Large intestine (tissue), 3 donors: Measurements from ENCODE around the gene CREBBP. TPM values are rescaled to one million over a fixed set of nuclear protein-coding genes. Genes with fewer than 3 reads are reported as not detected.
A peak's percentile ranks its signal among the peaks of the same experiment; 100 is the strongest.
"Not testable (repeated sequence)": the region's sequence is repeated elsewhere in the genome, so short reads cannot be mapped to it uniquely, and the experiment has no call there.

ENCODE experiments used
- DNase-seq, 2 donors: peaks; one replicate each; pipeline versions ENCODE4 v3.0.0 to v3.0.0-alpha.2; 2013
- H3K27ac ChIP-seq: one replicate; pipeline ENCODE4 v1.5.1; 2013; ENCODE audit warnings: low read length
- H3K27me3 ChIP-seq: 2 replicates; pipeline ENCODE4 v1.6.1; 2013; ENCODE audit warnings: low read length; ENCODE audit not compliant: control insufficient read depth, insufficient read depth
- H3K36me3 ChIP-seq: 2 replicates; pipeline ENCODE4 v1.6.1; 2013; ENCODE audit warnings: low read length; ENCODE audit not compliant: control insufficient read depth, insufficient read depth
- H3K4me1 ChIP-seq: one replicate; pipeline ENCODE4 v1.6.1; 2013; ENCODE audit warnings: low read length; ENCODE audit not compliant: control insufficient read depth, insufficient read depth
- H3K4me3 ChIP-seq: one replicate; pipeline ENCODE4 v1.5.1; 2013; ENCODE audit warnings: low read length
- H3K9me3 ChIP-seq: one replicate; pipeline ENCODE4 v1.6.1; 2013; ENCODE audit warnings: mild to moderate bottlenecking, low read depth, low read length, moderate library complexity; ENCODE audit not compliant: control insufficient read depth
- WGBS: methylation state at CpG from one replicate; pipeline ENCODE4 v1.1.5; 2013; ENCODE audit warnings: low lambda C conversion rate; ENCODE audit not compliant: insufficient coverage; 5-methylcytosine and 5-hydroxymethylcytosine counted together
- polyA plus RNA-seq: library from polyadenylated mRNA; unstranded; fragments of 120-200 nt; gene quantifications from one replicate; pipeline ENCODE4 v1.2.1, GENCODE V29; 2013

Gene CREBBP
- polyA plus RNA-seq, 1 donor: 46.6 TPM

GRCh38 chr16:3717235-3718018 is 163.1 kb downstream of the CREBBP start, which contains the start of gene TRAP1:
Gene TRAP1 (minus strand): TSS chr16:3717524. CDS start chr16:3717508, 16 bp downstream.
- peaks cover 17% of the 10 kb centered on the region for H3K4me1 ChIP-seq
- no peaks in the 10 kb centered on the region for H3K9me3 ChIP-seq
- peak; percentile 73 to 87 for DNase-seq
- no CpG with 5 or more reads among the region's 95 CpGs for WGBS
- H3K27ac ChIP-seq: peak within 1 kb of the TSS; percentile 74
- H3K4me3 ChIP-seq: peak within 1 kb of the TSS; percentile 95
- H3K27me3 ChIP-seq: no peaks in the 10 kb centered on the region
- peaks cover 9% of the 10 kb centered on the region for H3K36me3 ChIP-seq

GRCh38 chr16:3716831-3717234 is 163.7 kb downstream of the CREBBP start:
- H3K4me3 ChIP-seq: peak overlapping the region; percentile 95
- whole genome bisulfite sequencing: no CpG with 5 or more reads among the region's 34 CpGs
- DNase-seq: peak in 1 of 2 donors; percentile 48
- no peaks in the 10 kb centered on the region for H3K9me3 ChIP-seq
- H3K27ac ChIP-seq: peak overlapping the region; percentile 74
- peaks cover 9% of the 10 kb centered on the region for H3K36me3 ChIP-seq
- H3K4me1 ChIP-seq: peaks cover 21% of the 10 kb centered on the region
- H3K27me3 ChIP-seq: no peaks in the 10 kb centered on the region

GRCh38 chr16:3715430-3715829 is 165.1 kb downstream of the CREBBP start:
- Histone ChIP-seq H3K27me3 (no peaks in the 10 kb centered on the region), H3K27ac (no peak overlapping the region), H3K4me1 (peaks cover 24% of the 10 kb centered on the region), H3K36me3 (peaks cover 9% of the 10 kb centered on the region), H3K9me3 (no peaks in the 10 kb centered on the region), H3K4me3 (no peak overlapping the region)
- DNase-seq: no peak
- WGBS: no CpG with 5 or more reads among the region's 7 CpGs

GRCh38 chr16:3714378-3714777 is 166.1 kb downstream of the CREBBP start:
- not testable (repeated sequence) for H3K4me3 ChIP-seq, H3K27ac ChIP-seq, H3K36me3 ChIP-seq, H3K9me3 ChIP-seq, DNase-seq, H3K27me3 ChIP-seq
- WGBS: no CpG with 5 or more reads among the region's 10 CpGs
- H3K4me1 ChIP-seq: peaks cover 24% of the 10 kb centered on the region

DNA sequence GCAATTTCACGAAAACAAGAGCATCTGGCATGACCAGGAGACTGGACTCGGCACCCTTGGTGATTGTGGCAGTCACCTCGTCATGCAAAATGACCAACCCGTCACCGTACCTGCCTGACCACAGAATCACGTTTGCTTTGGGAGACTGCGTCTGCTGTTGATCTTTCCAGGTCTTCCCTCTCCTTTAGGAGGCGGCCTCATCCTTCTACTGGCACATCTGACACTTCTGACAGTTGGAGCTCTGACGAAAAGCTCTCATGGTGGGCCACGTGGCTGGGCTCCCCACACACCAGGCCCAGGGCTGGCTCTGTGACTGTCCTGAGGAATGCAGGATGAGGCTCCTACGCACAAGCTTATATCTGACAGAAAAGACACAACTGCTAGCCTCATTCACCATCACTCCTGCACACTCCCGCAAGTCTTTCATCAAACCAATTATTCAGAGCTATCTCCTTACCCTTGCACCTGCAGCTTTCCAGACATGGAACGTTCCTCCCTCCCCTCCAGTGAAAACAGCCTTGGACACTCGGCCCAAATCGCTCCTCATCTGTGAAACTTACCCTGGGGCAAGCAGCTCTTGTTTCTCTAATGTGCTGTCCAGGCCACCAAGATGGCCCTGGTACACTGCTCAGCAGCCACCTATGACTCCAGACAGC is 166.8 kb downstream of the CREBBP start:
- Histone ChIP-seq H3K27ac (peak overlapping the region; percentile 89), H3K4me1 (peaks cover 24% of the 10 kb centered on the region), H3K36me3 (peaks cover 9% of the 10 kb centered on the region), H3K4me3 (no peak overlapping the region), H3K9me3 (no peaks in the 10 kb centered on the region), H3K27me3 (no peaks in the 10 kb centered on the region)
- DNase-seq: no peak
- no CpG with 5 or more reads among the region's 15 CpGs for WGBS

- DNase-seq: peak in 1 of 2 donors; percentile 49
- Histone ChIP-seq H3K27me3 (no peaks in the 10 kb centered on the region), H3K36me3 (peaks cover 9% of the 10 kb centered on the region), H3K4me1 (peaks cover 20% of the 10 kb centered on the region), H3K4me3 (no peak overlapping the region), H3K27ac (peak overlapping the region; percentile 89), H3K9me3 (no peaks in the 10 kb centered on the region)
- WGBS: no CpG with 5 or more reads among the region's 16 CpGs
Observed at GRCh38 chr16:3712861-3713372, 167.6 kb downstream of the CREBBP start.

- H3K36me3 ChIP-seq: peaks cover 7% of the 10 kb centered on the region
- no peak for DNase-seq
- H3K4me1 ChIP-seq: no peaks in the 10 kb centered on the region
- H3K27ac ChIP-seq: no peak overlapping the region
- H3K27me3 ChIP-seq: no peaks in the 10 kb centered on the region
- no CpG with 5 or more reads among the region's 10 CpGs for WGBS
- H3K9me3 ChIP-seq: no peaks in the 10 kb centered on the region
- H3K4me3 ChIP-seq: no peak overlapping the region
Observed at GRCh38 chr16:3706253-3707012, 174.1 kb downstream of the CREBBP start.

DNA sequence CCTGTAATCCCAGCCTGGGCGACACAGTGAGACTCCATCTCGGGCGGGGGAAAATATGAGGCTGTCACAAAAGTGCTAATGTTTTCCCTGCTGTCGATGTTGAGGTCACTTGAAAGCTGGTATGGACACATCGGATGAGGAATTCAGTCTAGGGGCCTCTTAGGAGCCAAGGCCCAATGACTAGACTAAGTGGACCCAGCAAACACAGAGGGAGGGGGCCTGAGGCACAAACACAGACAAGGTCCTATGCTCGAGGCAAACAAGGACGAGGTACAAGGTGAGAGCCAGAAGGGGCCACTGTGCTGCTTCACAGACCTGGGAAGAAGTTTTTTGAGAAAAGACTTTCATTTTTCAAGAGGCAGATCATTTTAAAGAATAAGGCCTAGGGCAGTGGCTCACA is 178.4 kb downstream of the CREBBP start:
- Histone ChIP-seq H3K36me3 (peaks cover 7% of the 10 kb centered on the region), H3K9me3 (no peaks in the 10 kb centered on the region), H3K4me1 (peaks cover 2% of the 10 kb centered on the region), H3K27me3 (no peaks in the 10 kb centered on the region), H3K4me3 (no peak overlapping the region), H3K27ac (no peak overlapping the region)
- WGBS: 100% methylated on average over 1 of the region's 7 CpGs
- no peak for DNase-seq

GRCh38 chr16:3701531-3701930 is 179.0 kb downstream of the CREBBP start:
- no peaks in the 10 kb centered on the region for H3K27me3 ChIP-seq
- DNase-seq: no peak
- H3K9me3 ChIP-seq: no peaks in the 10 kb centered on the region
- no peak overlapping the region for H3K4me3 ChIP-seq
- WGBS: no CpG with 5 or more reads among the region's 4 CpGs
- peaks cover 4% of the 10 kb centered on the region for H3K36me3 ChIP-seq
- H3K4me1 ChIP-seq: peaks cover 7% of the 10 kb centered on the region
- no peak overlapping the region for H3K27ac ChIP-seq

DNA sequence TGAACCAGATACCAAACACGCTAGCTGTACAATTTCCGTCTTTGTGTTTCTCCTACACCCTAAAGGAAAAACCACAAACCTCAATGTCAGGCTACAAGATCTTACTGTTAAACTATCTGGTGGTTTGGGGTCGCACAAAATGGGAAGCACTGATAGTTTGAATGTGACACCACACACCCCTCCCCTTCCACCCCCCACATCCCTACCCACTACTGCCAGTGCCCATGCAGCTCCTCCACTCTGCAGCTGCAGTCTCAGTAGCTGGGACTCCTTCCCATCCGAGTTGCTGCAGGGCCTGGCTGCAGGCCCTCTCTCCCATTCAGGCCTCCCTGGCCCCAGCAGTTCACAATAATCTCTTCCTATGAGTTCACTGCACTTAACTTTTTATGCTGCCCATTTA is 181.6 kb downstream of the CREBBP start:
- Histone ChIP-seq H3K9me3 (no peaks in the 10 kb centered on the region), H3K27me3 (no peaks in the 10 kb centered on the region), H3K4me3 (no peak overlapping the region), H3K36me3 (peaks cover 4% of the 10 kb centered on the region), H3K4me1 (peaks cover 22% of the 10 kb centered on the region), H3K27ac (no peak overlapping the region)
- no peak for DNase-seq
- no CpG with 5 or more reads among the region's 4 CpGs for WGBS
